Central memory CD8-positive, alpha-beta T cell (primary cell): ENCODE results near the gene PTPRG.

Experiments used
- ATAC-seq: fragments of 150-1000 bp; cut with Tn5 transposase; replicated peaks from 2 replicates; pipeline ENCODE4 v1.10.0; 2022; ENCODE audit warnings: mild to moderate bottlenecking, moderate FRiP score, moderate number of reproducible peaks; ENCODE audit not compliant: poor library complexity, severe bottlenecking; ENCODE audit errors: extremely low read depth
- DNase-seq, 2 donors: peaks; one replicate each; pipeline ENCODE4 v3.0.0; 2021; ENCODE audit warnings: low spot score in 2 of 2
- H3K27ac Mint-ChIP-seq: one replicate; pipeline ENCODE4 v1.8.0; 2022; ENCODE audit warnings: low read depth, mild to moderate bottlenecking, moderate library complexity, mixed read lengths
- H3K27me3 Mint-ChIP-seq: one replicate; pipeline ENCODE4 v1.8.0; 2022; ENCODE audit warnings: mixed read lengths
- H3K36me3 Mint-ChIP-seq: one replicate; pipeline ENCODE4 v1.8.0; 2022; ENCODE audit warnings: mild to moderate bottlenecking, moderate library complexity, mixed read lengths; ENCODE audit not compliant: insufficient read depth
- H3K4me1 Mint-ChIP-seq: one replicate; pipeline ENCODE4 v1.8.0; 2022; ENCODE audit warnings: mixed read lengths
- H3K4me3 Mint-ChIP-seq: one replicate; pipeline ENCODE4 v1.8.0; 2022; ENCODE audit warnings: mild to moderate bottlenecking, moderate library complexity, mixed read lengths
- H3K9me3 Mint-ChIP-seq: one replicate; pipeline ENCODE4 v1.8.0; 2022; ENCODE audit warnings: mixed read lengths

The PTPRG gene

DNA sequence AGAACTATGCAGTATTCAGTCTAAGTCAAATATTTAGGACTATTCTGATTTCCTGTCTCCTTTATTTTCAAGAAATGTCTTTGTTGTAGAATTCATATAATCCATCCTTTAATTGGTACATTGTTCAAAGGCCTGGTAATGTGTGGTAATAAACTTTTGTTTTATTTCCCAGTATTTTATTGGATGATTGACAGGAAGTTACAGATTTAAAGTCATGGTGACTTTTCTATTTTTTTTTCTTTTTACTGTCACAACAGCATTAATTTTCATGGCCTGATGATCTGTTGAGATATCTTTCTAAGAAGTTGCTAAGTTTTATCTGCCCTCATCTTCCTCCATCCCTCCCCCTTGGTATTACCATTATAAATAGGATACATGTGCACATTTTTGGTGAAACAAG is 161.7 kb downstream of the PTPRG start:
- no peaks in the 10 kb centered on the region for H3K36me3 Mint-ChIP-seq
- no peaks in the 10 kb centered on the region for H3K4me1 Mint-ChIP-seq
- no peak for DNase-seq
- H3K27ac Mint-ChIP-seq, result no peak overlapping the region
- H3K9me3 Mint-ChIP-seq, result peaks cover 9% of the 10 kb centered on the region
- no peak for ATAC-seq
- H3K27me3 Mint-ChIP-seq, result no peaks in the 10 kb centered on the region
- no peak overlapping the region for H3K4me3 Mint-ChIP-seq

GRCh38 chr3:61724183-61724582 is 162.8 kb downstream of the PTPRG start:
- Mint-ChIP-seq H3K36me3 (no peaks in the 10 kb centered on the region), H3K27ac (no peak overlapping the region), H3K27me3 (no peaks in the 10 kb centered on the region), H3K4me3 (no peak overlapping the region), H3K4me1 (no peaks in the 10 kb centered on the region), H3K9me3 (peaks cover 10% of the 10 kb centered on the region)
- DNase-seq, result no peak
- no peak for ATAC-seq

- Mint-ChIP-seq H3K9me3 (peaks cover 10% of the 10 kb centered on the region), H3K4me3 (no peak overlapping the region), H3K36me3 (no peaks in the 10 kb centered on the region), H3K27me3 (no peaks in the 10 kb centered on the region), H3K27ac (no peak overlapping the region), H3K4me1 (no peaks in the 10 kb centered on the region)
- no peak for ATAC-seq
- DNase-seq, result no peak
Observed at GRCh38 chr3:61724801-61725200, 163.4 kb downstream of the PTPRG start.

DNA sequence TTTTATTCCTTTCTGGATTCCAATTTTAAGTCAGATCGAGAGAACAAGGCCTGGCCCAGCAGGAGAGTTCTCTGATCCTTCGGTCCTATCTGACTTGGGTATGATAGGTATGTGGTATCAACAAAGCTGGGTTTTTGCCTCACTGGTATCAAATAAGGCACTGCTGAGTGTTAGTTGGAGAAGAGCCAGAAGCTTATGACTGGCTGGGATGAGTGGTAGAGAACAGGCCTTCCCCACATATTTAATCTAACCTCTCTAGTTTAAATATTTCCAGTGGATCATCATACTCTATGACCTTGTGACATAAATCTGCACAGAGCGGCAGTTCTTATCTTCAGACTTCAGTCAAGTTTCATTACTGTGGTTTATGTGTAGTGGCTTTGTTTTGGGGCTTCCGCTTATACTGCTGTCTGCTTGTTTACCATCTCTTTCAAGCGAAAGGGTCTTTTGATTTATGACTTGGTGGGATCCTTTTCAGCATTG is 164.5 kb downstream of the PTPRG start:
- Mint-ChIP-seq H3K27me3 (no peaks in the 10 kb centered on the region), H3K4me3 (no peak overlapping the region), H3K36me3 (no peaks in the 10 kb centered on the region), H3K27ac (no peak overlapping the region), H3K9me3 (peaks cover 12% of the 10 kb centered on the region), H3K4me1 (no peaks in the 10 kb centered on the region)
- DNase-seq (no peak), ATAC-seq (no peak)

GRCh38 chr3:61727435-61727834 is 166.1 kb downstream of the PTPRG start:
- peaks cover 15% of the 10 kb centered on the region for H3K9me3 Mint-ChIP-seq
- no peak overlapping the region for H3K27ac Mint-ChIP-seq
- H3K4me1 Mint-ChIP-seq, result no peaks in the 10 kb centered on the region
- DNase-seq (no peak), ATAC-seq (no peak)
- H3K27me3 Mint-ChIP-seq, result no peaks in the 10 kb centered on the region
- no peaks in the 10 kb centered on the region for H3K36me3 Mint-ChIP-seq
- no peak overlapping the region for H3K4me3 Mint-ChIP-seq

DNA sequence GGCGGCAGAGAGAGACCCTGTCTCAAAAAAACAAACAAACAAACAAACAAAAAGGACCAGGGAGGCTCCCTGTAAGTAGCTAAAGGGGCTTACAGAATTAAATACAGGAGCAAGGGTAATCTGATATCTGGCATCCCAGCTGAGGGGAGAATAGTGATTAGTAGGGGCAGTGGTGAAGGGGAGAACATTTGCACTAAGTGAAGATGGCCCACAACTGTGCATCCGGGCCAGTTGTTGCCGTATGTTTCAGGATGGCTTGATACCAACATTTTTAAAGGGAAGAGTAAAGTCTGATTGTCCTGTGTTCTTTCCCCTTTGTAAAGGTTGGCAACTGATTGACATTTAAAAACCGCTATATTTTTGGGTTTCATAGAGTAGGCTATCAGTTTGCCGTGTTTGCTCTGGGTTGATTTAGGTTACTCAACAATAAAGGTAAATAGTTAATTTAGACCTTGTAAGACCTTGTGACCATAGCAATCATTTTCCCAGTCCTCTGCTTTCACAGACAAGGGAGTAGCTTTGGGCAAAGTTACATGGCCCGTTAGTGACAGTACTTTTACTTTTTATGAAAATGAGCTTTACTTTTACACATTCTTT is 167.8 kb downstream of the PTPRG start:
- no peaks in the 10 kb centered on the region for H3K27me3 Mint-ChIP-seq
- ATAC-seq, result no peak
- no peaks in the 10 kb centered on the region for H3K4me1 Mint-ChIP-seq
- no peak overlapping the region for H3K27ac Mint-ChIP-seq
- no peak overlapping the region for H3K4me3 Mint-ChIP-seq
- no peaks in the 10 kb centered on the region for H3K36me3 Mint-ChIP-seq
- DNase-seq, result no peak
- peaks cover 14% of the 10 kb centered on the region for H3K9me3 Mint-ChIP-seq

DNA sequence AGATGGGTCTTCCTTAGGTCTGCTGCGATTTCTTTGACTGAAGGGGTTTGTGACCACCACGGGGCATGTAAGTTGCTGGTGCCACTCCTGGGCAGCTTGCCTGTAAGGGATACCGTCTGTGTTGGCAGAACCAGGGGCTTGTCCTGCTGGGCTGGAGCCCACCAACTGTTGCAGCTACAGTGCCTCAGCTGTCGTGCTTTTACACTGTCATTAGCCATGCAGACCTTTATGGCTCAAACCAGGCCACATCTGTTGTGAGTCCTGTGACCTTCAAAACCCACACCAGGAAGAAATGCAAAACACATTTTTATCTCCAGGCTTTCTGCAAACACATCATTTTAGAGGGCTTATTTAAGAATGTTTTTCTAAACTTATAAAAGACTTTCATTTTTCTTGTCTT is 168.7 kb downstream of the PTPRG start:
- no peak for ATAC-seq
- no peaks in the 10 kb centered on the region for H3K27me3 Mint-ChIP-seq
- no peaks in the 10 kb centered on the region for H3K4me1 Mint-ChIP-seq

DNA sequence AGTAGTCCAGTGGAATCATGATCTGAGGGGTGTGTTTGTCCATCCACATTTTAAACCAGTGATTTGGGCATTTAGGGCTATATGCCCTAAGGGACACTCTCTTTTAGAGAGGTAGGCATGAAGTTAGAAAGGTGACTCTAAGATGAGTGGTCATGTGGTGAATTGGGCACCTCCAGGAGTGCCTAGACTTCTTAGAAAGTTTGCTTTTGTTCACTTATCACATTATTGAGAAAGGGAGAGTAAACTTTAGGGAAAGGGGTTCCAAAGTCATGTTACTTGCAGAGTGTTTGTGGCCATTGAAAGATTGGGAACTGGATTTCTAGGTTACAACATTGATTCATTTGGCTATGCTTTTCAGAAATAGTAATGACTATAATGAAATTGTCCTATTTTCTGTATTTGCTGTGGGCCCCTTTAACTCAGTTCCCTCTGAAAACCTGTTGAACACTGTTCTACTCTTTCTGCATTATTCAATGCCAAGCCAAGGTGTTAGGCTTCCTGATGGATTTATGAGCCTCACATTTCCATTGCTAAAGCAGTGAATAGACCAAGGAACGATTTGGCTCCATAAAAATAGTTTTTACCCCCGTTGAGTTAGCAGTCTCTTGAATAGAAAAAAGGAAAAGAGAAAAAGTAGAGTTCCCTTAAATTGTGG is 169.3 kb downstream of the PTPRG start:
- Mint-ChIP-seq H3K36me3 (no peaks in the 10 kb centered on the region), H3K27me3 (no peaks in the 10 kb centered on the region), H3K27ac (no peak overlapping the region), H3K4me1 (no peaks in the 10 kb centered on the region), H3K9me3 (peaks cover 8% of the 10 kb centered on the region), H3K4me3 (no peak overlapping the region)
- ATAC-seq (no peak), DNase-seq (no peak)

More for the DNA sequence above, 168.7 kb downstream of the PTPRG start:
- Mint-ChIP-seq H3K9me3 (peaks cover 8% of the 10 kb centered on the region), H3K36me3 (no peaks in the 10 kb centered on the region), H3K27ac (no peak overlapping the region), H3K4me3 (no peak overlapping the region)
- DNase-seq, result no peak

DNA sequence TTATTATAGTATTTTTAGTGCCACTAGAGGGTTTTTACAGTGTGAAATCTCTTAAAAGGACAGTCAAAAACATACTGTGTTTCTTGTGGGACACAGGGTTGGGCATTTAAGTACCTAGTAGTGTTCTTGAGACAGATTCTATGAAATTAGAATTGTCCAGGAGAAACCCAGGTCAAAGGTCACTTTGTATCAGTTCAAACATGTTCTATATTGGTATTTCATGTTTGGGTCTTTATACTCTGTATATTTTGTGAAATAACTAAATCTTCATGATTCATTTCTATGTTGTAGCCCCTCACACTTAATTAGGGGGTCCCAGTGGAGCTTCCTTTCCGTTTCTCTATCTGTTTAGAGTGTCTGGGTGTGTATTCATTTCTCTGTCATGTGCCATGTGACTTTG is 171.6 kb downstream of the PTPRG start:
- peaks cover 12% of the 10 kb centered on the region for H3K9me3 Mint-ChIP-seq
- no peak for ATAC-seq
- no peak for DNase-seq
- no peaks in the 10 kb centered on the region for H3K27me3 Mint-ChIP-seq
- H3K36me3 Mint-ChIP-seq, result no peaks in the 10 kb centered on the region
- H3K4me3 Mint-ChIP-seq, result no peak overlapping the region
- no peaks in the 10 kb centered on the region for H3K4me1 Mint-ChIP-seq
- H3K27ac Mint-ChIP-seq, result no peak overlapping the region

GRCh38 chr3:61733876-61734275 is 172.5 kb downstream of the PTPRG start:
- H3K36me3 Mint-ChIP-seq, result no peaks in the 10 kb centered on the region
- DNase-seq (no peak), ATAC-seq (no peak)
- H3K27ac Mint-ChIP-seq, result no peak overlapping the region
- H3K9me3 Mint-ChIP-seq, result peaks cover 11% of the 10 kb centered on the region
- no peak overlapping the region for H3K4me3 Mint-ChIP-seq
- H3K27me3 Mint-ChIP-seq, result no peaks in the 10 kb centered on the region
- no peaks in the 10 kb centered on the region for H3K4me1 Mint-ChIP-seq

DNA sequence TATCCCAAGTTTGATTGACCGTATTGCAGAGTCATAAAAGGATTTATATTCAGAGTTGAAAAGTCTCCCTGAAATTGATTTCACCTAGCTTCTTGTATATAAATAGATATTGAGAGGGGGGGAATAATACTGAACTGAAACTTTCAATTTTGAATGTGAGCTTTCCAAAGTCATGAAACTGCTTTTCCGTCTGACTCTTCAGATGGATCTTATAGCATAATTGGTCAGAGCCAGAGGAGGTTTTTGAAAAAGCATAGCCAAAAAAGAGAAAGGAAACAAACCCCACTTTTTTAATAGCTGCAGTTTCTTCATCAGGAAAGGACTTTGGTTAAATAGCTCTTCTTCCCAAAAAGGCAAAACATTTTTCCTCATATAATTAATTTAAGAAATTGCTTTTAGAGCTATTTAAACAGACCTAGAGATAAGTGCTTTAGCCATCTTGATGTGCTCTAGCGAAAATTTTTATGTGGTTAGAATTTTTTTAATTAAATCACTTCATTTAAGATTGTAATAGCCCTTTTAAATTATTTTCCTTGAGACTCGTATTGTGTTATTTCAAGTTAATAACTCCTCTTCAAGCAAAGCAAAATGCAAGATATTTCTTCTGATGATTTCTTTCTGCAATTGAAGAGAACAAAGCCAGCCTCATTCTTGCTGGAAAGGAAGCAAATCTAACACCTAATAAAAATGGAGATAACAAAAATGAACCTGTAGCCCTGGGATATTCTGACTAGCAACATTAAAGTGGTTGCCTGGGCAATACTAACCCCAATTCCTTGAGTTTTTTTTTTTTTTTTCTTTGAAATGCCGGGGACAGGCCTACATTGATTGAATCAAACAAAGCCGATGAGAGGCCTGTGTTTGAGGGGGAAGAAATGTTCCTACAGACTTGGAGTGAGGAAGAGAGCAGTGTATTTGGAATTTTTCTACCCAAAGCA is 173.6 kb downstream of the PTPRG start:
- Mint-ChIP-seq H3K36me3 (no peaks in the 10 kb centered on the region), H3K4me3 (no peak overlapping the region), H3K27ac (no peak overlapping the region), H3K4me1 (no peaks in the 10 kb centered on the region), H3K27me3 (no peaks in the 10 kb centered on the region), H3K9me3 (peaks cover 11% of the 10 kb centered on the region)
- ATAC-seq, result no peak
- DNase-seq, result no peak

- Mint-ChIP-seq H3K36me3 (no peaks in the 10 kb centered on the region), H3K27me3 (no peaks in the 10 kb centered on the region), H3K4me3 (no peak overlapping the region), H3K9me3 (peaks cover 6% of the 10 kb centered on the region), H3K27ac (no peak overlapping the region), H3K4me1 (no peaks in the 10 kb centered on the region)
- DNase-seq, result no peak
- ATAC-seq, result no peak
Observed at GRCh38 chr3:61736506-61736905, 175.1 kb downstream of the PTPRG start.
